Progenitor cell of endocrine pancreas (in vitro differentiated cells): ENCODE measurements around the gene SLC35B3. TPM values are rescaled to one million over a fixed set of nuclear protein-coding genes. Genes with fewer than 3 reads are reported as not detected.
"Not testable (repeated sequence)": the region's sequence is repeated elsewhere in the genome, so short reads cannot be mapped to it uniquely, and the experiment has no call there.

Source experiments
- DNase-seq: peaks from one replicate; pipeline ENCODE4 v3.0.0; 2021; ENCODE audit warnings: low spot score; ENCODE audit not compliant: unreplicated experiment
- H3K27ac Mint-ChIP-seq: 2 replicates; pipeline ENCODE4 v1.8.0; 2021; ENCODE audit warnings: mild to moderate bottlenecking, moderate library complexity, mixed read lengths
- H3K27me3 Mint-ChIP-seq: 2 replicates; pipeline ENCODE4 v1.8.0; 2021; ENCODE audit warnings: mixed read lengths
- H3K36me3 Mint-ChIP-seq: 2 replicates; pipeline ENCODE4 v1.8.0; 2022; ENCODE audit warnings: mixed read lengths; ENCODE audit not compliant: insufficient read depth
- H3K4me1 Mint-ChIP-seq: 2 replicates; pipeline ENCODE4 v1.8.0; 2021; ENCODE audit warnings: low read depth, mixed read lengths
- H3K4me3 Mint-ChIP-seq: 2 replicates; pipeline ENCODE4 v1.8.0; 2021; ENCODE audit warnings: low read depth, mild to moderate bottlenecking, moderate library complexity, mixed read lengths
- H3K9me3 Mint-ChIP-seq: 2 replicates; pipeline ENCODE4 v1.8.0; 2021; ENCODE audit warnings: low read depth, mixed read lengths
- CTCF ChIP-seq: fragments of 200-600 bp; sonication (generic); IDR thresholded peaks from one replicate; pipeline ENCODE4 v1.5.0; 2021; ENCODE audit warnings: antibody characterized with exemption, mild to moderate bottlenecking; ENCODE audit not compliant: unreplicated experiment
- total RNA-seq: library from RNA; stranded (reverse); gene quantifications from 2 replicates; pipeline ENCODE4 v1.2.1, GENCODE V29; 2021

The SLC35B3 gene
- total RNA-seq, 1 donor from 2014 or later = 18.9 TPM

DNA sequence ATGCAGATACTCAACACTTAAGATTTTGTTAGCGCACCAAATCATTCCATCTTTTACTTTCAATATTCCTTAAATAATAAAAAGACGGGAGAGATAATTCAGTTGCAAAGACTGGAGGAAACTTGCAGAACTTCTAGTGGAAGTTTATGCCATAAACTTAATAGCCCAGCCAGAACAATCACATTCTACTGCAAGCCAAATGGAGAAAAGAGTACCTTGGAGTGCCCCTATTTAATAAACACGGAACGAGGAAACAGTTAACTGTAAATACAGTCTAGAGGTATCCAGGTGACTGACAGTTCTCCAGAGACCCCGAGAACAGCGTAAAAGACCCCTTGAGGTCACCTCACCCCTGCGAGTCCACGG, 635 bp downstream of the SLC35B3 start:
- no peak for TF ChIP-seq CTCF
- no peak for DNase-seq
- Mint-ChIP-seq H3K27ac (peak overlapping the region; percentile 97), H3K4me3 (peak overlapping the region; percentile 92), H3K36me3 (no peaks in the 10 kb centered on the region), H3K27me3 (no peaks in the 10 kb centered on the region), H3K4me1 (peaks cover 21% of the 10 kb centered on the region), H3K9me3 (no peaks in the 10 kb centered on the region)

- no peak for TF ChIP-seq CTCF
- Mint-ChIP-seq H3K27ac (no peak overlapping the region), H3K9me3 (no peaks in the 10 kb centered on the region)
Measured at GRCh38 chr6:8432614-8433013, 2.7 kb downstream of the SLC35B3 start.

GRCh38 chr6:8429821-8430220, 5.5 kb downstream of the SLC35B3 start:
- Mint-ChIP-seq H3K27ac (no peak overlapping the region), H3K9me3 (peaks cover 9% of the 10 kb centered on the region), H3K4me1 (peaks cover 15% of the 10 kb centered on the region), H3K4me3 (no peak overlapping the region), H3K27me3 (no peaks in the 10 kb centered on the region), H3K36me3 (peaks cover 22% of the 10 kb centered on the region)
- no peak for TF ChIP-seq CTCF
- DNase-seq = no peak

More at GRCh38 chr6:8432614-8433013, 2.7 kb downstream of the SLC35B3 start:
- no peaks in the 10 kb centered on the region for H3K27me3 Mint-ChIP-seq
- peaks cover 6% of the 10 kb centered on the region for H3K36me3 Mint-ChIP-seq
- no peak for DNase-seq
- H3K4me1 Mint-ChIP-seq = peaks cover 21% of the 10 kb centered on the region
- H3K4me3 Mint-ChIP-seq = no peak overlapping the region

DNA sequence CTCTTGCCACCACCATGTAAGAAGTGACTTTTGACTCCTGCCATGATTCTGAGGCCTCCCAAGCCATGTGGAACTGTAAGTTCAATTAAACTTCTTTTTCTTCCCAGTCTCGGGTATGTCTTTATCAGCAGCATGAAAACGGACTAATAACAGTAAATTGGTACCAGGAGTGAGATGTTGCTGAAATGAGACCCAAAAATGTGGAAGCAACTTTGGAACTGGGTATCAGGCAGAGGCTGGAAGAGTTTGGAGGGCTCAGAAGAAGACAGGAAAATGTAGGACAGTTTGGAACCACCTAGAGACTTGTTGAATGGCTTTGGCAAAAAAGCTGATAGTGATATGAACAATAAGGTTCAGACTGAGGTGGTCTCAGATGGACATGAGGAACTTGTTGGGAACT, 8.8 kb downstream of the SLC35B3 start:
- peaks cover 29% of the 10 kb centered on the region for H3K36me3 Mint-ChIP-seq
- not testable (repeated sequence) for H3K4me3 Mint-ChIP-seq, H3K9me3 Mint-ChIP-seq, DNase-seq, H3K27ac Mint-ChIP-seq, H3K4me1 Mint-ChIP-seq, H3K27me3 Mint-ChIP-seq

- no peak for TF ChIP-seq CTCF
- no peak overlapping the region for H3K4me3 Mint-ChIP-seq
- no peaks in the 10 kb centered on the region for H3K9me3 Mint-ChIP-seq
- H3K4me1 Mint-ChIP-seq = no peaks in the 10 kb centered on the region
- no peak for DNase-seq
- peaks cover 16% of the 10 kb centered on the region for H3K36me3 Mint-ChIP-seq
- no peak overlapping the region for H3K27ac Mint-ChIP-seq
- H3K27me3 Mint-ChIP-seq = no peaks in the 10 kb centered on the region
Measured at GRCh38 chr6:8420031-8420588, 15.2 kb downstream of the SLC35B3 start.

DNA sequence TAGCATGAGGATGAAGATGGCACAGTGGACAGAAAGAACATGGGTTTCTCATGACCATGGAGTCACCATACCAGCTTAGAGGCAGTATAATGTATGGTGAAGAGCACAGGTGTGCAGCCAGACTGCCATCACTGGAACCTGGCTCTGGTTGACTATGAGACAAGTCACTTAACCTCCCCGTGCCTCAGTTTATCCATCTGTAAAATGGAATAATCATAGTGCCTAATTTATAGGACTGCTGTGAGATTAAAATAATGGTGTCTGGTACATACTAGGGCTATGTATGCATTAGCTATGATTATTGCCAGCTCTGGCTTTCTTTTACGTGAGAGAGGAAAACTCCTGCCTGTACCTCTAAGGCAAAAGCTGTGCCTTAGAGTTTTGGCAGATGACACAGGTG, 19.4 kb downstream of the SLC35B3 start:
- Mint-ChIP-seq H3K36me3 (peaks cover 29% of the 10 kb centered on the region), H3K27me3 (no peaks in the 10 kb centered on the region)
- no peak for TF ChIP-seq CTCF

More for the DNA sequence above, 19.4 kb downstream of the SLC35B3 start:
- Mint-ChIP-seq H3K4me3 (no peak overlapping the region), H3K4me1 (peaks cover 1% of the 10 kb centered on the region), H3K9me3 (peaks cover 3% of the 10 kb centered on the region), H3K27ac (no peak overlapping the region)
- DNase-seq = no peak
